Panc1 (cell line): ENCODE data around the gene CRTAC1. TPM values are rescaled to one million over a fixed set of nuclear protein-coding genes. Genes with fewer than 3 reads are reported as not detected.

ENCODE experiments used
- ATAC-seq: fragments of 200-7000 bp; cut with Tn5 transposase; 2 replicates; pipeline ENCODE4 v1.9.1; 2020; ENCODE audit warnings: mild to moderate bottlenecking, moderate library complexity
- BruUV-seq: library from RNA; stranded (reverse); fragments of 400-500 nt; replicated peaks from 2 replicates; lab custom pipeline; 2021; lab: Mats Ljungman, UMichigan
- CTCF ChIA-PET: fragments of 300-600 bp; sonication (Branson Sonifier 250); formaldehyde crosslinking; loops from one replicate; lab custom pipeline; 2022; ENCODE audit warnings: antibody characterized with exemption; lab: Charles Lee
- POLR2A ChIA-PET: fragments of 300-600 bp; sonication (Branson Sonifier 250); formaldehyde crosslinking; loops from one replicate; lab custom pipeline; 2022; ENCODE audit warnings: antibody characterized with exemption; lab: Charles Lee
- DNase-seq: peaks from one replicate; pipeline ENCODE4 v3.0.0-alpha.2; 2010; ENCODE audit warnings: low read depth, low spot score
- H3K27ac ChIP-seq: 2 replicates; pipeline ENCODE4 v1.5.1; 2011; ENCODE audit warnings: mild to moderate bottlenecking, low read length, inconsistent platforms
- H3K27me3 ChIP-seq: fragments of 200-500 bp; sonication (Bioruptor generic); 2 replicates; pipeline ENCODE4 v1.6.0; 2014; ENCODE audit warnings: low read length, inconsistent platforms; ENCODE audit not compliant: control insufficient read depth, insufficient read depth
- H3K36me3 ChIP-seq: fragments of 200-500 bp; sonication (Bioruptor generic); 2 replicates; pipeline ENCODE4 v1.5.1; 2014; ENCODE audit warnings: inconsistent platforms, mild to moderate bottlenecking, low read length, moderate library complexity; ENCODE audit not compliant: control insufficient read depth, insufficient read depth
- H3K4me1 ChIP-seq: 2 replicates; pipeline ENCODE4 v1.5.1; 2011; ENCODE audit warnings: inconsistent platforms, mild to moderate bottlenecking, low read length, moderate library complexity; ENCODE audit not compliant: control insufficient read depth, insufficient read depth
- H3K4me3 ChIP-seq, 2 experiments: 2 replicates each; pipeline ENCODE4 v1.5.1; 2011 to 2012; ENCODE audit warnings: low read depth in 2 of 2, low read length in 2 of 2, mild to moderate bottlenecking in 2 of 2, inconsistent platforms in 1 of 2, moderate library complexity in 1 of 2
- H3K9me3 ChIP-seq: fragments of 200-500 bp; sonication (Bioruptor generic); 2 replicates; pipeline ENCODE4 v1.5.1; 2014; ENCODE audit warnings: low read depth, mild to moderate bottlenecking, inconsistent platforms, low read length, moderate library complexity; ENCODE audit not compliant: control insufficient read depth, insufficient read depth
- POLR2AphosphoS5 ChIP-seq: IDR thresholded peaks from 2 replicates; pipeline ENCODE4 v1.6.1; 2012; ENCODE audit warnings: mild to moderate bottlenecking, low read depth, low read length, moderate library complexity
- SIN3A ChIP-seq: IDR thresholded peaks from 2 replicates; pipeline ENCODE4 v1.6.1; 2012; ENCODE audit warnings: low read depth, mild to moderate bottlenecking, low read length, moderate library complexity, borderline replicate concordance; ENCODE audit not compliant: insufficient read depth
- TCF7L2 ChIP-seq: IDR thresholded peaks from 2 replicates; pipeline ENCODE4 v1.6.1; 2011; ENCODE audit warnings: mild to moderate bottlenecking, low read depth, low read length, inconsistent platforms
- in situ Hi-C: cut with HindIII; loops from 2 replicates; pipeline ENCODE4 v1.10.0; 2016; ENCODE audit warnings: low sequenced_read_pairs, low pct_unique_long_range_greater_than_20kb
- intact Hi-C: fragments of 100-400 bp; cut with micrococcal nuclease; formaldehyde crosslinking; loops from one replicate; pipeline ENCODE4 v1.10.0; 2022; ENCODE audit not compliant: unreplicated experiment
- total RNA-seq: library from RNA; stranded (reverse); gene quantifications from one replicate; pipeline ENCODE4 v1.2.1, GENCODE V29; 2021; ENCODE audit not compliant: unreplicated experiment
- TF ChIP-seq, protein P1 (sequence below): fragments of 450-650 bp; IDR thresholded peaks from 2 replicates; pipeline ENCODE4 v1.5.1; 2017; ENCODE audit warnings: mild to moderate bottlenecking
- TF ChIP-seq, protein P2 (sequence below), 2 experiments: IDR thresholded peaks; 2 replicates each; pipeline ENCODE4 v1.6.1; 2011 to 2012; ENCODE audit warnings: low read depth in 2 of 2, control low read depth in 1 of 2, low read length in 1 of 2, mild to moderate bottlenecking in 1 of 2, moderate library complexity in 1 of 2; ENCODE audit not compliant: insufficient read depth in 1 of 2

CRTAC1 gene
- total RNA-seq, 1 experiment from 2014 or later = 0.23 TPM

DNA sequence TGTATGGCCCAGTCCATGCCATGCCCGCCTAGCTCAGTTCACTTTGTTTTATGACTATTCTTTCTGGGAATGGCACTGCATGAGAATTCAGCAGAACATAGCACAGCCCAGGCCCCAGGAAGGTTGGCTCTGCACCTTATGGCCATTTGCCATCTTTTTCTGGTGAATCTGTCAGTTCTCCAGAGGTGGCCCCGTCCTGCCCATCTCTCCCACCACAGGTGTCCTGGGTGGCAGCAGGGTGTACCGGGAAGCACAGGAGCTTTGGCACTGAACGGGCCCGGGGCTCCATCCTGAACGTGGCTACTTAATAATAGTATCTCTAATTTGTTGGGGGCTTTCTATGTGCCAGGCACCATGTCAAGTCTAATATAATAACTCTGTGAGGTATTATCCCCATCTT, 156.1 kb downstream of the CRTAC1 start:
- ChIA-PET CTCF (no interaction called here), POLR2A (no interaction called here)
- Histone ChIP-seq H3K27ac (no peak overlapping the region), H3K36me3 (no peaks in the 10 kb centered on the region), H3K9me3 (no peaks in the 10 kb centered on the region), H3K4me3 (no peak overlapping the region), H3K4me1 (peaks cover 7% of the 10 kb centered on the region), H3K27me3 (peaks cover 2% of the 10 kb centered on the region; the same call in 1 of the 2 replicates)
- in situ Hi-C loops = no loop called here
- DNase-seq (no peak), ATAC-seq (no peak)
- no TSS peak for BruUV-seq
- intact Hi-C loops = no loop called here
- no peak for TF ChIP-seq SIN3A
- TF ChIP-seq POLR2AphosphoS5 = no peak
- no peak for TF ChIP-seq TCF7L2
- TF ChIP-seq, protein P1, sequence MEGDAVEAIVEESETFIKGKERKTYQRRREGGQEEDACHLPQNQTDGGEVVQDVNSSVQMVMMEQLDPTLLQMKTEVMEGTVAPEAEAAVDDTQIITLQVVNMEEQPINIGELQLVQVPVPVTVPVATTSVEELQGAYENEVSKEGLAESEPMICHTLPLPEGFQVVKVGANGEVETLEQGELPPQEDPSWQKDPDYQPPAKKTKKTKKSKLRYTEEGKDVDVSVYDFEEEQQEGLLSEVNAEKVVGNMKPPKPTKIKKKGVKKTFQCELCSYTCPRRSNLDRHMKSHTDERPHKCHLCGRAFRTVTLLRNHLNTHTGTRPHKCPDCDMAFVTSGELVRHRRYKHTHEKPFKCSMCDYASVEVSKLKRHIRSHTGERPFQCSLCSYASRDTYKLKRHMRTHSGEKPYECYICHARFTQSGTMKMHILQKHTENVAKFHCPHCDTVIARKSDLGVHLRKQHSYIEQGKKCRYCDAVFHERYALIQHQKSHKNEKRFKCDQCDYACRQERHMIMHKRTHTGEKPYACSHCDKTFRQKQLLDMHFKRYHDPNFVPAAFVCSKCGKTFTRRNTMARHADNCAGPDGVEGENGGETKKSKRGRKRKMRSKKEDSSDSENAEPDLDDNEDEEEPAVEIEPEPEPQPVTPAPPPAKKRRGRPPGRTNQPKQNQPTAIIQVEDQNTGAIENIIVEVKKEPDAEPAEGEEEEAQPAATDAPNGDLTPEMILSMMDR = no peak
- TF ChIP-seq, protein P2, sequence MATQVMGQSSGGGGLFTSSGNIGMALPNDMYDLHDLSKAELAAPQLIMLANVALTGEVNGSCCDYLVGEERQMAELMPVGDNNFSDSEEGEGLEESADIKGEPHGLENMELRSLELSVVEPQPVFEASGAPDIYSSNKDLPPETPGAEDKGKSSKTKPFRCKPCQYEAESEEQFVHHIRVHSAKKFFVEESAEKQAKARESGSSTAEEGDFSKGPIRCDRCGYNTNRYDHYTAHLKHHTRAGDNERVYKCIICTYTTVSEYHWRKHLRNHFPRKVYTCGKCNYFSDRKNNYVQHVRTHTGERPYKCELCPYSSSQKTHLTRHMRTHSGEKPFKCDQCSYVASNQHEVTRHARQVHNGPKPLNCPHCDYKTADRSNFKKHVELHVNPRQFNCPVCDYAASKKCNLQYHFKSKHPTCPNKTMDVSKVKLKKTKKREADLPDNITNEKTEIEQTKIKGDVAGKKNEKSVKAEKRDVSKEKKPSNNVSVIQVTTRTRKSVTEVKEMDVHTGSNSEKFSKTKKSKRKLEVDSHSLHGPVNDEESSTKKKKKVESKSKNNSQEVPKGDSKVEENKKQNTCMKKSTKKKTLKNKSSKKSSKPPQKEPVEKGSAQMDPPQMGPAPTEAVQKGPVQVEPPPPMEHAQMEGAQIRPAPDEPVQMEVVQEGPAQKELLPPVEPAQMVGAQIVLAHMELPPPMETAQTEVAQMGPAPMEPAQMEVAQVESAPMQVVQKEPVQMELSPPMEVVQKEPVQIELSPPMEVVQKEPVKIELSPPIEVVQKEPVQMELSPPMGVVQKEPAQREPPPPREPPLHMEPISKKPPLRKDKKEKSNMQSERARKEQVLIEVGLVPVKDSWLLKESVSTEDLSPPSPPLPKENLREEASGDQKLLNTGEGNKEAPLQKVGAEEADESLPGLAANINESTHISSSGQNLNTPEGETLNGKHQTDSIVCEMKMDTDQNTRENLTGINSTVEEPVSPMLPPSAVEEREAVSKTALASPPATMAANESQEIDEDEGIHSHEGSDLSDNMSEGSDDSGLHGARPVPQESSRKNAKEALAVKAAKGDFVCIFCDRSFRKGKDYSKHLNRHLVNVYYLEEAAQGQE (IDR thresholded peaks at IDR 0.05; ENCODE audit: insufficient read depth in 1 of 2, low read depth in 2 of 2, low read length in 1 of 2) = no peak

DNA sequence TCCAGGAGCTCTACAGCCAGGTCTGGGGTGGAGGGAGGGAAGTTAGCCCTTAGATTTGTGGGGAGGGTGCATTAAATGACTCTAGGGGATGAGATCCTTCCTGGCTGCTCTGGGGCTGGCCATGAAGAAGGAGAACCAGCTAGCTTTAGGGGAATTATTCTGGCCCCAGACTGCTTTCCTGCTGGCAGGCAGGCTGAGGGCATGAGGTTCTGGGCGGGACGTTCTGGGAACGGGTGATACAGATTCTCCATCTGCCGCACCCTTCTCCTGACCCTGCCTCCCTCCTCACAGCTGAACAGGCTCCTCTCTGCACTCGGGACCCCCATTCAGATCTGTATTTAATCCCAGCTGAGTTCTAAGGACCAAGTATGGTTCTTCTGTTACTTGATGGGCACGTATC, 156.9 kb downstream of the CRTAC1 start:
- Histone ChIP-seq H3K9me3 (no peaks in the 10 kb centered on the region), H3K4me3 (no peak overlapping the region), H3K27me3 (peaks cover 2% of the 10 kb centered on the region; the same call in 1 of the 2 replicates), H3K36me3 (no peaks in the 10 kb centered on the region), H3K4me1 (peaks cover 15% of the 10 kb centered on the region), H3K27ac (no peak overlapping the region)
- ATAC-seq = no peak
- no peak for DNase-seq
- no TSS peak for BruUV-seq
- POLR2A ChIA-PET = no interaction called here
- in situ Hi-C loops = no loop called here
- CTCF ChIA-PET = no interaction called here
- intact Hi-C loops = no loop called here
- TF ChIP-seq, protein P2 (IDR thresholded peaks at IDR 0.05; ENCODE audit: insufficient read depth in 1 of 2, low read depth in 2 of 2, low read length in 1 of 2) = no peak
- TF ChIP-seq TCF7L2 (no peak), SIN3A (no peak), POLR2AphosphoS5 (no peak)
- TF ChIP-seq, protein P1 = no peak
